Neutrophil (primary cell): ENCODE measurements around the gene SNAPC5.
A peak's percentile ranks its signal among the peaks of the same experiment; 100 is the strongest.

ENCODE experiments used
- H3K27ac ChIP-seq: fragments of 200-600 bp; sonication (generic); 2 replicates; pipeline ENCODE4 v1.5.1; 2016; ENCODE audit warnings: mild to moderate bottlenecking, moderate library complexity
- H3K27me3 ChIP-seq: fragments of 200-600 bp; sonication (generic); 2 replicates; pipeline ENCODE4 v1.6.0; 2016; ENCODE audit warnings: mild to moderate bottlenecking
- H3K36me3 ChIP-seq: fragments of 200-600 bp; sonication (generic); 2 replicates; pipeline ENCODE4 v1.5.1; 2017
- H3K4me1 ChIP-seq, 2 experiments: fragments of 200-600 bp in 1 of 2; sonication (generic) in 1 of 2; 1 replicate in 1 of 2; 2 replicates in 1 of 2; pipeline versions ENCODE4 v1.5.1 to v1.6.1; 2013 to 2016; ENCODE audit warnings: low read depth in 1 of 2, low read length in 1 of 2, mild to moderate bottlenecking in 1 of 2, moderate library complexity in 1 of 2; ENCODE audit not compliant: control insufficient read depth in 1 of 2, insufficient read depth in 1 of 2
- H3K4me3 ChIP-seq, 2 experiments: fragments of 200-600 bp in 1 of 2; sonication (generic) in 1 of 2; 1 replicate in 1 of 2; 2 replicates in 1 of 2; pipeline ENCODE4 v1.5.1; 2013 to 2016; ENCODE audit warnings: low read depth in 1 of 2, low read length in 1 of 2, mild to moderate bottlenecking in 1 of 2, moderate library complexity in 1 of 2
- H3K9me3 ChIP-seq: fragments of 200-600 bp; sonication (generic); 2 replicates; pipeline ENCODE4 v1.5.1; 2016
- CTCF ChIP-seq: fragments of 200-600 bp; sonication (generic); IDR thresholded peaks from 2 replicates; pipeline ENCODE4 v1.5.1; 2016; ENCODE audit warnings: antibody characterized with exemption

SNAPC5 gene

GRCh38 chr15:66488525-66488924, 9.0 kb downstream of the SNAPC5 start:
- no peak overlapping the region for H3K4me3 ChIP-seq
- no peak overlapping the region for H3K27ac ChIP-seq
- peaks cover 7 to 8% of the 10 kb centered on the region in 2 experiments for H3K4me1 ChIP-seq
- H3K9me3 ChIP-seq, result no peaks in the 10 kb centered on the region
- peaks cover 90% of the 10 kb centered on the region for H3K36me3 ChIP-seq
- H3K27me3 ChIP-seq, result no peaks in the 10 kb centered on the region
- TF ChIP-seq CTCF, result no peak

GRCh38 chr15:66486887-66487286, 10.7 kb downstream of the SNAPC5 start:
- Histone ChIP-seq H3K36me3 (peaks cover 88% of the 10 kb centered on the region), H3K4me3 (no peak overlapping the region), H3K27me3 (no peaks in the 10 kb centered on the region), H3K9me3 (no peaks in the 10 kb centered on the region), H3K27ac (no peak overlapping the region), H3K4me1 (peaks cover 11 to 13% of the 10 kb centered on the region in 2 experiments)
- TF ChIP-seq CTCF, result no peak

- TF ChIP-seq CTCF, result no peak
- Histone ChIP-seq H3K36me3 (peaks cover 78% of the 10 kb centered on the region), H3K27me3 (no peaks in the 10 kb centered on the region), H3K4me3 (no peak overlapping the region), H3K4me1 (peaks cover 6 to 8% of the 10 kb centered on the region in 2 experiments), H3K9me3 (no peaks in the 10 kb centered on the region), H3K27ac (no peak overlapping the region)
Measured at GRCh38 chr15:66484539-66485112, 12.9 kb downstream of the SNAPC5 start.

GRCh38 chr15:66483131-66483566, 14.4 kb downstream of the SNAPC5 start:
- Histone ChIP-seq H3K4me1 (peaks cover 6 to 8% of the 10 kb centered on the region in 2 experiments), H3K9me3 (no peaks in the 10 kb centered on the region), H3K27ac (peak overlapping the region; percentile 47), H3K36me3 (peaks cover 64% of the 10 kb centered on the region), H3K27me3 (no peaks in the 10 kb centered on the region), H3K4me3 (no peak overlapping the region)
- TF ChIP-seq CTCF, result no peak

GRCh38 chr15:66482539-66482938, 15.0 kb downstream of the SNAPC5 start:
- no peaks in the 10 kb centered on the region for H3K9me3 ChIP-seq
- H3K27ac ChIP-seq, result peak overlapping the region; percentile 47
- H3K4me3 ChIP-seq, result no peak overlapping the region
- peaks cover 6 to 8% of the 10 kb centered on the region in 2 experiments for H3K4me1 ChIP-seq
- no peaks in the 10 kb centered on the region for H3K27me3 ChIP-seq
- no peak for TF ChIP-seq CTCF
- peaks cover 61% of the 10 kb centered on the region for H3K36me3 ChIP-seq
